HG02938 (cell line): ENCODE data around the gene ARMC5.
A peak's percentile ranks its signal among the peaks of the same experiment; 100 is the strongest.
"Not testable (repeated sequence)": the region's sequence is repeated elsewhere in the genome, so short reads cannot be mapped to it uniquely, and the experiment has no call there.

Experiments
- ATAC-seq: cut with Tn5 transposase; IDR thresholded peaks from one replicate; pipeline ENCODE4 v1.9.1; 2021; ENCODE audit warnings: mild to moderate bottlenecking, moderate library complexity; ENCODE audit not compliant: unreplicated experiment

ARMC5 gene

DNA sequence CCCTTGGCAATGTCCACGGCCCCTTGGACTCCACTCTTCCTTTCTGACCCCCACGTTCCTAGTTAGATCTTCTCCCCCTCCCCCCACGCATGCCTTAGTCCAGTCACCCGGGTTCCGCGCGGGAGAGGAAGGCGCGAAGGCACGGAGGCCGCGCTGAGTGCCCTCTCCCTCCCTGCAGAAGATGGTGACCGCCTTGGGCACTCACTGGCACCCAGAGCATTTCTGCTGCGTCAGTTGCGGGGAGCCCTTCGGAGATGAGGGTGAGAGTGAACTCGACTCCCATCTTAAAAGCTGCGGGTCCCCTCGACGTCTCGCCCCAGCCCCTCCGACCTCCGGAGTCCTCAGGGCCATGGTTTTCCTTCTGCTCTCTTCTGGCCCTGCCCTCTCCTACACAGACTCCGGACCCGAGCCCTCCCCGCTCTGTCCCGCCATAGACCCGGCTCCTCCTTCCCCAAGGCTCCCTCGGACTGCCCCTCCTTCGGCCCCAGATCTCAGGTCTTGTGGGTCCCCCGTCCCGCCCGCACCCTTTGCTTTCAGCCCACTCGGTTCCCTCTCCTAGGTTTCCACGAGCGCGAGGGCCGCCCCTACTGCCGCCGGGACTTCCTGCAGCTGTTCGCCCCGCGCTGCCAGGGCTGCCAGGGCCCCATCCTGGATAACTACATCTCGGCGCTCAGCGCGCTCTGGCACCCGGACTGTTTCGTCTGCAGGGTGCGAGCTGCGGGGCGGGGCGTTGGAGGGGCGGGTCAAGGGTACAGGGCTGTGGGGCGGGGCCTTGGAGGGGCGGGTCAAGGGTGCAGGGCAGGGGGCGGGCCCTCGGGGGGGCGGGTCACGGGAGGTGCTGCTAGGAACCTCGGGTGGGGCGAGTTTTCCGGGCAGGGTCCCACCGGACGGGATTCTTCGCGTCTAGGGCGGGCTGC is 17.3 kb downstream of the ARMC5 start:
- ATAC-seq: no peak

DNA sequence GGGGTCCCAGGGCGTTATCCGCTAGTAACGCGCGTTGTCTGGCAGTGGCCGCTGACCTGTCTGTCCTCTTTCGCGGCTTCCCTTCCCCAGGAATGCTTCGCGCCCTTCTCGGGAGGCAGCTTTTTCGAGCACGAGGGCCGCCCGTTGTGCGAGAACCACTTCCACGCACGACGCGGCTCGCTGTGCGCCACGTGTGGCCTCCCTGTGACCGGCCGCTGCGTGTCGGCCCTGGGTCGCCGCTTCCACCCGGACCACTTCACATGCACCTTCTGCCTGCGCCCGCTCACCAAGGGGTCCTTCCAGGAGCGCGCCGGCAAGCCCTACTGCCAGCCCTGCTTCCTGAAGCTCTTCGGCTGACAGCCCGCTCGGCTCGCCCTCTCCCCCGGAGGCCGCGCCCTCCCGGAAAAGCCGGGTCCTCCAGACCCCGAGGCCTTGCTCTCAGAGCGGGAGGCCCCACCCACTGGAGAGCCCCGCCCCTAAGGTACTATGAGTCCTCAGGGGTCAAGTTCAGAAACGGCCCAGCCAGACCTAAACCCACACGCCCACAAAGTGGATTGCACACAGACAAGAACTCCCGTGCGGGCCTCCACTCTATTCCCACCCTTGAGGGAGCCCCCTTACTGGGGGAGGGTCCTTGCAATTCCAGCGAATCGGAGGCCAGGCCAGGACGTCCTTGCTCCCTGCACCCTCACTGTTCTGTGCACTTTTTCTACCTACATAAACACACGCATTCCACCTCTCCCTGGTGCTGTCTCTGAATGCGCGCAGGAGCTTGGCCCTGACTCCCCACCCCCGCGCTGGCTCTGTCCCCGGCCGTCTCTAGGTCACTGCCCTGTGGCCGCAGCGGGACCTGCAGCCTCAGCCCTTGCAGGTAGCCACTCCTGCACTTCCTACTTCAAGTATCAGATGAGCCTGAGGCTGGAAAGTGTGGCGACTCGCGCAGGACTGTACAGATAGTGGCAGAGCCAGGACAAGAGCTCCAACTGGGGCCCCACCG is 18.2 kb downstream of the ARMC5 start:
- no peak for ATAC-seq

- ATAC-seq: no peak
These were observed 19.7 kb downstream of the ARMC5 start for GRCh38 chr16:31478956-31479355.

- ATAC-seq: no peak
These were observed 20.4 kb downstream of the ARMC5 start for GRCh38 chr16:31479751-31480150.

GRCh38 chr16:31480851-31481536 is 21.7 kb downstream of the ARMC5 start:
- ATAC-seq: no peak

DNA sequence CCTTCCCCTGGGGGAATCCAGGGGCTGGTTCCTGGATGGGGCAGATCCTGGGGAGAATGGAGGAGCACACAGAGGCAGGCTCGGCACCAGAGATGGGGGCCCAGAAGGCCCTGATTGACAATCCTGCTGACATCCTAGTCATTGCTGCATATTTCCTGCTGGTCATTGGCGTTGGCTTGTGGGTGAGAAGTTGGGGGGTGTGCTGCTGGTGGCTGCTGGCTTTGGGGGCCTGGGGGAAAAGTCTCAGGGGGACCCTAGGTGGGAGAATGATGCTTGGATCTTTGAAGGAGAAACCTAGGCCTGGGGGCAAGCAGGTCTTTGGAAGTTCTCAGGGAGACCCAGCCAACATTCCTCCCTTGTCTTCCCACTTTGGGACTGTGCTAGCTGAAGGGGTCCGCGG is 23.8 kb downstream of the ARMC5 start, which contains the start of gene SLC5A2:
TSS of gene SLC5A2 (plus strand) at position 43 of the 400 bp plus-strand sequence. CDS start at position 57, 14 bp downstream.
- ATAC-seq: no peak

DNA sequence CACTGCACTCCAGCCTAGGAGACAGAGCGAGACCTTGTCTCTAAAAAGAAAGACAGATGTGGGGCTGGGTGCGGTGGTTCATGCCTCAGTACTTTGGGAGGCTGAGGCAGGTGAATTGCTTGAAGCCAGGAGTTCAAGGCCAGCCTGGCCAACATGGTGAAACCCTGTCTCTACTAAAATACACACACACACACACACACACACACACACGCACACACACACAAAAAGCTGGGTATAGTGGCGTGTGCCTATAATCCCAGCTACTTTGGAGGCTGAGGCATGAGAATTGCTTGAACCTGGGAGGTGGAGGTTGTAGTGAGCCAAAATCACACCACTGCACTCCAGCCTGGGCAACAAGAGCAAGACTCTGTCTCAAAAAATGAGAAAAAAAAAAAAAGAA is 24.7 kb downstream of the ARMC5 start:
- not testable (repeated sequence) for ATAC-seq

DNA sequence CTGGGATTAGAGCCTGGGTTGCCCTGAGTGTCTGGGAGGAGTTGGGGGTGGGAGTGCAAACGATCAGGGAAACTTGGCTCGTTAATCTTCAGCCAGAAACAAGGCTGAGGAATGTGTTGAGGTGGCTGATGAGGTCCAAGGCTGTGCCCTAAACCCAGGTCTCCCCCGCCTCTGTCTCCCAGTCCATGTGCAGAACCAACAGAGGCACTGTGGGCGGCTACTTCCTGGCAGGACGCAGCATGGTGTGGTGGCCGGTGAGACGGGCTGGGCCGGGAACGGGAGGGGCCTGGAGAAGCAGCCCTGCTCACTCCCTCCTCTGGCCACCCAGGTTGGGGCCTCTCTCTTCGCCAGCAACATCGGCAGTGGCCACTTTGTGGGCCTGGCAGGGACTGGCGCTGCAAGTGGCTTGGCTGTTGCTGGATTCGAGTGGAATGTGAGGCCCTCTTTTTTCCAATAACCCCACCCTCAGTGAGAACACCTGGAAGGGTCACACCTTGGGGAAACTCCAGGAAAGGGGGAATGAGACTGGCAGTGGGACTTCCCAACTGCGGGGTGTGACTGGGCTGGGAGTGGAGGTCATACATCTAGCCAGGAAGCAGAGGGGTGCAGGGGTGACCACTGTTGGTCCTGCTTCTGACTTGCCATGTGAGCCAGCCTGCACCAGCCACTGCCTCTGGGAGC is 25.3 kb downstream of the ARMC5 start:
- ATAC-seq: no peak

DNA sequence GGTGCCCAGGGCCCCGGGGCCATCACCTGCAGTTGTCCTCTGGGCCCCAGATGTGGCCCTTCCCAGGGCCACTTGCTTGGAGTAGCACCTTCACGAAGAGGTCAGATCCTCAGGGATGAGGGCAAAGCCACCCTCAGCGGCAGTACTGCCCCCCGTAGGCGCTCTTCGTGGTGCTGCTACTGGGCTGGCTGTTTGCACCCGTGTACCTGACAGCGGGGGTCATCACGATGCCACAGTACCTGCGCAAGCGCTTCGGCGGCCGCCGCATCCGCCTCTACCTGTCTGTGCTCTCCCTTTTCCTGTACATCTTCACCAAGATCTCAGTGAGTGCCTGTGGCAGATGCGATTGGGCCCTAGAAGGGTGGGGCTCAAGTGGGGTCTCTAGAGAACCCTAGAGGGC is 26.3 kb downstream of the ARMC5 start:
- ATAC-seq: no peak

- ATAC-seq: no peak
These were observed 26.7 kb downstream of the ARMC5 start for GRCh38 chr16:31486045-31486444.

GRCh38 chr16:31487071-31487719 is 27.9 kb downstream of the ARMC5 start:
- no peak for ATAC-seq

DNA sequence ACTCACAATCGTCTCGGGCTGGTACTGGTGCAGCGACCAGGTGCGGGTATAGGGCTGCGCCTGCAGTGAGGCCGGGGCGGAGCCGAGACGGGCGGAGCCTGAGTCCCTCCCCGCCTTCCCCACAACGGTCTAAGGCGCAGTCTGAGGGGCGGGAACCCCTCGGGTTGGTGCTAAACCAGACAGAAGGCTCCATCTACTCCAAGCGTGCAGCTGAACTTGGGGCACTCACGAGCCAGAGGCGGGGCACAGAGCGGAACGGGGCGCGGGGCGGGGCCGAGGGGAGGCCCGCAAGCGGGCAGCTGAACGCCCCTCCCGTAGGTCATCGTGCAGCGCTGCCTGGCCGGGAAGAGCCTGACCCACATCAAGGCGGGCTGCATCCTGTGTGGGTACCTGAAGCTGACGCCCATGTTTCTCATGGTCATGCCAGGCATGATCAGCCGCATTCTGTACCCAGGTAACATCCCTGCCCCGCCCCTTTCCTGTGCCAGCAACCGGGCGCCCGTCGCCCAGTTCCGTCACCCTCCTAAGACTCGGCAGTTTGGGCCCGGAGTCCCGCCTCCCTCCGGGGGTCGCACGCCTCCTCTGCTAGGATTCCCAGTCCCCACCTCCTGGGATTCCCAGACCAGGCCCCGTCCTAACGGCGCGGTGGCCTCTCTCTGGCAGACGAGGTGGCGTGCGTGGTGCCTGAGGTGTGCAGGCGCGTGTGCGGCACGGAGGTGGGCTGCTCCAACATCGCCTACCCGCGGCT is 28.6 kb downstream of the ARMC5 start:
- peak; percentile 66 for ATAC-seq

DNA sequence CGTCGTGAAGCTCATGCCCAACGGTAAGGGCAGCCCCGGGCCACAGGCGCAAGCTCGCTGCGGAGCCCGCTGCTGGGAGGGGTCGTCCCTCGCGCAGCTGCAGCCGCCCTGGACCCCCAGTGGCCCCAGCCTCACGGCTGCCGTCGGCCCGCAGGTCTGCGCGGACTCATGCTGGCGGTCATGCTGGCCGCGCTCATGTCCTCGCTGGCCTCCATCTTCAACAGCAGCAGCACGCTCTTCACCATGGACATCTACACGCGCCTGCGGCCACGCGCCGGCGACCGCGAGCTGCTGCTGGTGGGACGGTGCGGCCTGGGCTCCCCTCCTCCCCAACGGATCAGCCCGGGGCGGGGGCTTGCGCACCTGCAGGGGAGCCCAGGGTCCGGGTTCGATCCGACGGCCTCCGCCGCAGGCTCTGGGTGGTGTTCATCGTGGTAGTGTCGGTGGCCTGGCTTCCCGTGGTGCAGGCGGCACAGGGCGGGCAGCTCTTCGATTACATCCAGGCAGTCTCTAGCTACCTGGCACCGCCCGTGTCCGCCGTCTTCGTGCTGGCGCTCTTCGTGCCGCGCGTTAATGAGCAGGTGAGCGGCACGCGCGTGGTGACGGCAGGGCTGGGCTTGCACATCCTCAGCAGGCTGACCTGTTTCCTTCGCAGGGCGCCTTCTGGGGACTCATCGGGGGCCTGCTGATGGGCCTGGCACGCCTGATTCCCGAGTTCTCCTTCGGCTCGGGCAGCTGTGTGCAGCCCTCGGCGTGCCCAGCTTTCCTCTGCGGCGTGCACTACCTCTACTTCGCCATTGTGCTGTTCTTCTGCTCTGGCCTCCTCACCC is 29.4 kb downstream of the ARMC5 start:
- ATAC-seq: no peak

- ATAC-seq: no peak
These were observed 29.9 kb downstream of the ARMC5 start for GRCh38 chr16:31489298-31489564.

DNA sequence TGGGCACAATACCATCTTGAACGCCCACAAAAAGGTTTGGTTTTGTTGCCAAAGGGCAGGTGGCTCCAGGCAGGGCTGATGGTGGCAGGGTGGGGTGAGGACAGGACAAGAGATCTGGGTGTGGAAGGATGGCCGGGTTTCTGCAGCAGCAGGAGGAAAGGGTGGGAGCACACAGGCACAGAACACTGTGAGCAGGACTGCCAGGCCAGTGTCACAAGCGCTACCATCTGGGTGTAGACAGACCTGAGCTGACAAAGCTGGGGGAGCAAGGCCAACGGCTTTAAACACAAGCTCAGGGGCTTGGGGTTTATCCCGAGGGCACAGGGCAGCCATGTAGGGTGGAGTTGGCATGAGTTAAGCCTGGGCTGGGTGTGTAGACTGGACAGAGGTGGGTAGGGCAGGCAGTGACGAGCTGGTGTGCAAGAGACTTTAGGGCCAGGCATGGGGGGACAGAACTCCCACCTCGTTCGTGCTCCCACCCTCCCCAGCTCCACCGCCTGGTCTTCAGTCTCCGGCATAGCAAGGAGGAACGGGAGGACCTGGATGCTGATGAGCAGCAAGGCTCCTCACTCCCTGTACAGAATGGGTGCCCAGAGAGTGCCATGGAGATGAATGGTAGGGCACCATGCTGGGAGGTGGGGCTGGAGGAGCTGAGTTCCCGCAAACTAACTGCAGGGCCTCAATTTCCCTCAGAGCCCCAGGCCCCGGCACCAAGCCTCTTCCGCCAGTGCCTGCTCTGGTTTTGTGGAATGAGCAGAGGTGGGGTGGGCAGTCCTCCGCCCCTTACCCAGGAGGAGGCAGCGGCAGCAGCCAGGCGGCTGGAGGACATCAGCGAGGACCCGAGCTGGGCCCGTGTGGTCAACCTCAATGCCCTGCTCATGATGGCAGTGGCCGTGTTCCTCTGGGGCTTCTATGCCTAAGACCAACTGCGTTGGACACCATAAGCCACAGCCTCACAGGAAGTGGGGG is 30.6 kb downstream of the ARMC5 start:
- ATAC-seq: no peak

DNA sequence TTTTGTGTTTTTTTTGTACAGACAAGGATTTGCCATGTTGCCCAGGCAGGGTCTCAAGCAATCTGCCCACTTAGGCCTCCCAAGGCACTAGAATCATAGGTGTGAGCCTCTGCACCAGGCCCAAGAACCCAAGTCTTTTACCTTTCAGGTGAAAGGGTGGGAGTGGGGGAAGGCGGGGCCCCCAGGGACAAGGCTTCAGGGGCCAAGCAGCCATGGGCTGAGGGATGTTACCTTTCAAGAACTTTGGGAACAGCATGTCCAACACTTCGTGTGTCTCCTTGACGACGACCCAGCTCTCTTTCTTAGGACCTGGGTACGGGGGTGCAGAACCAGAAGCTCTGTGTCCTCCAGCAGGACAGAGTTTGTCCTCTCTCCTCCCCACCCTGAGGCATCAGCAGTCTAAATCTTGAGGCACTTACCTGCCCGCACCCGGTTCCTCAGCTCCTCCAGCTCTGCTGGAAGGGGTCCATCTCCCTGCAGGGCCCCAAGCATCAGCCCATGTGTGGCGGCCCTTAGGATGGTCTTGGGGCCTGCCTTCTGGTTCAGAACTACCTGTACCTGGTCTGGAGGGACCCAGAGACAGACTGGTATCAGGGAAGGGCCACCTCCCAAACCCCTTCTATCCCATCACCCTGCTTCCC is 32.6 kb downstream of the ARMC5 start:
- no peak for ATAC-seq
